ENCODE measurements around the gene FRAT2.

- TF ChIP-seq, protein P1, sequence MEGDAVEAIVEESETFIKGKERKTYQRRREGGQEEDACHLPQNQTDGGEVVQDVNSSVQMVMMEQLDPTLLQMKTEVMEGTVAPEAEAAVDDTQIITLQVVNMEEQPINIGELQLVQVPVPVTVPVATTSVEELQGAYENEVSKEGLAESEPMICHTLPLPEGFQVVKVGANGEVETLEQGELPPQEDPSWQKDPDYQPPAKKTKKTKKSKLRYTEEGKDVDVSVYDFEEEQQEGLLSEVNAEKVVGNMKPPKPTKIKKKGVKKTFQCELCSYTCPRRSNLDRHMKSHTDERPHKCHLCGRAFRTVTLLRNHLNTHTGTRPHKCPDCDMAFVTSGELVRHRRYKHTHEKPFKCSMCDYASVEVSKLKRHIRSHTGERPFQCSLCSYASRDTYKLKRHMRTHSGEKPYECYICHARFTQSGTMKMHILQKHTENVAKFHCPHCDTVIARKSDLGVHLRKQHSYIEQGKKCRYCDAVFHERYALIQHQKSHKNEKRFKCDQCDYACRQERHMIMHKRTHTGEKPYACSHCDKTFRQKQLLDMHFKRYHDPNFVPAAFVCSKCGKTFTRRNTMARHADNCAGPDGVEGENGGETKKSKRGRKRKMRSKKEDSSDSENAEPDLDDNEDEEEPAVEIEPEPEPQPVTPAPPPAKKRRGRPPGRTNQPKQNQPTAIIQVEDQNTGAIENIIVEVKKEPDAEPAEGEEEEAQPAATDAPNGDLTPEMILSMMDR (IDR thresholded peaks at IDR 0.05): no peak
- TF ChIP-seq, protein P2, sequence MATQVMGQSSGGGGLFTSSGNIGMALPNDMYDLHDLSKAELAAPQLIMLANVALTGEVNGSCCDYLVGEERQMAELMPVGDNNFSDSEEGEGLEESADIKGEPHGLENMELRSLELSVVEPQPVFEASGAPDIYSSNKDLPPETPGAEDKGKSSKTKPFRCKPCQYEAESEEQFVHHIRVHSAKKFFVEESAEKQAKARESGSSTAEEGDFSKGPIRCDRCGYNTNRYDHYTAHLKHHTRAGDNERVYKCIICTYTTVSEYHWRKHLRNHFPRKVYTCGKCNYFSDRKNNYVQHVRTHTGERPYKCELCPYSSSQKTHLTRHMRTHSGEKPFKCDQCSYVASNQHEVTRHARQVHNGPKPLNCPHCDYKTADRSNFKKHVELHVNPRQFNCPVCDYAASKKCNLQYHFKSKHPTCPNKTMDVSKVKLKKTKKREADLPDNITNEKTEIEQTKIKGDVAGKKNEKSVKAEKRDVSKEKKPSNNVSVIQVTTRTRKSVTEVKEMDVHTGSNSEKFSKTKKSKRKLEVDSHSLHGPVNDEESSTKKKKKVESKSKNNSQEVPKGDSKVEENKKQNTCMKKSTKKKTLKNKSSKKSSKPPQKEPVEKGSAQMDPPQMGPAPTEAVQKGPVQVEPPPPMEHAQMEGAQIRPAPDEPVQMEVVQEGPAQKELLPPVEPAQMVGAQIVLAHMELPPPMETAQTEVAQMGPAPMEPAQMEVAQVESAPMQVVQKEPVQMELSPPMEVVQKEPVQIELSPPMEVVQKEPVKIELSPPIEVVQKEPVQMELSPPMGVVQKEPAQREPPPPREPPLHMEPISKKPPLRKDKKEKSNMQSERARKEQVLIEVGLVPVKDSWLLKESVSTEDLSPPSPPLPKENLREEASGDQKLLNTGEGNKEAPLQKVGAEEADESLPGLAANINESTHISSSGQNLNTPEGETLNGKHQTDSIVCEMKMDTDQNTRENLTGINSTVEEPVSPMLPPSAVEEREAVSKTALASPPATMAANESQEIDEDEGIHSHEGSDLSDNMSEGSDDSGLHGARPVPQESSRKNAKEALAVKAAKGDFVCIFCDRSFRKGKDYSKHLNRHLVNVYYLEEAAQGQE (IDR thresholded peaks at IDR 0.05; ENCODE audit: insufficient read depth in 1 of 2, low read depth in 2 of 2, low read length in 1 of 2): no peak
- TF ChIP-seq POLR2AphosphoS5 (IDR thresholded peaks at IDR 0.05; ENCODE audit: low read depth, low read length): no peak
Observed at GRCh38 chr10:97333601-97334369, 744 bp downstream of the FRAT2 start.
